Suprapubic skin (tissue), 4 donors: ENCODE data around the gene PLCL2.

Experiments
- CTCF ChIP-seq, 2 donors: fragments of 200-600 bp in 1 of 2; fragments of 450-650 bp in 1 of 2; sonication (generic) in 1 of 2; IDR thresholded peaks; one replicate each; pipeline ENCODE4 v1.5.1; 2016 to 2019; ENCODE audit warnings: antibody characterized with exemption in 2 of 2, mild to moderate bottlenecking in 1 of 2, moderate library complexity in 1 of 2
- EP300 ChIP-seq: sonication (generic); formaldehyde crosslinking; IDR thresholded peaks from one replicate; pipeline ENCODE4 v1.6.1; 2017; ENCODE audit warnings: antibody characterized with exemption
- POLR2AphosphoS5 ChIP-seq, 3 donors: sonication (generic); formaldehyde crosslinking; IDR thresholded peaks; one replicate each; pipeline ENCODE4 v1.6.1; 2017; ENCODE audit warnings: antibody characterized with exemption in 3 of 3

GRCh38 chr3:17136136-17136721 lies 251.5 kb downstream of the PLCL2 start:
- TF ChIP-seq CTCF (IDR thresholded peaks at IDR 0.05) (no peak), POLR2AphosphoS5 (IDR thresholded peaks at IDR 0.05) (no peak), EP300 (no peak)
